NCI-H2107 (cell line): ENCODE results near the gene LGALS3BP.
"Not testable (repeated sequence)": the region's sequence is repeated elsewhere in the genome, so short reads cannot be mapped to it uniquely, and the experiment has no call there.

Source experiments
- DNase-seq: peaks from one replicate; lab custom pipeline; 2025; lab: John Stamatoyannopoulos, UW

Gene LGALS3BP, protein sequence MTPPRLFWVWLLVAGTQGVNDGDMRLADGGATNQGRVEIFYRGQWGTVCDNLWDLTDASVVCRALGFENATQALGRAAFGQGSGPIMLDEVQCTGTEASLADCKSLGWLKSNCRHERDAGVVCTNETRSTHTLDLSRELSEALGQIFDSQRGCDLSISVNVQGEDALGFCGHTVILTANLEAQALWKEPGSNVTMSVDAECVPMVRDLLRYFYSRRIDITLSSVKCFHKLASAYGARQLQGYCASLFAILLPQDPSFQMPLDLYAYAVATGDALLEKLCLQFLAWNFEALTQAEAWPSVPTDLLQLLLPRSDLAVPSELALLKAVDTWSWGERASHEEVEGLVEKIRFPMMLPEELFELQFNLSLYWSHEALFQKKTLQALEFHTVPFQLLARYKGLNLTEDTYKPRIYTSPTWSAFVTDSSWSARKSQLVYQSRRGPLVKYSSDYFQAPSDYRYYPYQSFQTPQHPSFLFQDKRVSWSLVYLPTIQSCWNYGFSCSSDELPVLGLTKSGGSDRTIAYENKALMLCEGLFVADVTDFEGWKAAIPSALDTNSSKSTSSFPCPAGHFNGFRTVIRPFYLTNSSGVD

GRCh38 chr17:78979780-78980623 is at the start of gene LGALS3BP:
TSS of gene LGALS3BP (minus strand) at chr17:78979923. CDS start at chr17:78977191, 2,732 bp downstream.
- peak; percentile 85 for DNase-seq

- no peak for DNase-seq
Measured at GRCh38 chr17:79028496-79029326, 49.0 kb upstream of the LGALS3BP start.

- DNase-seq, result no peak
Measured at GRCh38 chr17:79027925-79028491, 48.3 kb upstream of the LGALS3BP start.

DNA sequence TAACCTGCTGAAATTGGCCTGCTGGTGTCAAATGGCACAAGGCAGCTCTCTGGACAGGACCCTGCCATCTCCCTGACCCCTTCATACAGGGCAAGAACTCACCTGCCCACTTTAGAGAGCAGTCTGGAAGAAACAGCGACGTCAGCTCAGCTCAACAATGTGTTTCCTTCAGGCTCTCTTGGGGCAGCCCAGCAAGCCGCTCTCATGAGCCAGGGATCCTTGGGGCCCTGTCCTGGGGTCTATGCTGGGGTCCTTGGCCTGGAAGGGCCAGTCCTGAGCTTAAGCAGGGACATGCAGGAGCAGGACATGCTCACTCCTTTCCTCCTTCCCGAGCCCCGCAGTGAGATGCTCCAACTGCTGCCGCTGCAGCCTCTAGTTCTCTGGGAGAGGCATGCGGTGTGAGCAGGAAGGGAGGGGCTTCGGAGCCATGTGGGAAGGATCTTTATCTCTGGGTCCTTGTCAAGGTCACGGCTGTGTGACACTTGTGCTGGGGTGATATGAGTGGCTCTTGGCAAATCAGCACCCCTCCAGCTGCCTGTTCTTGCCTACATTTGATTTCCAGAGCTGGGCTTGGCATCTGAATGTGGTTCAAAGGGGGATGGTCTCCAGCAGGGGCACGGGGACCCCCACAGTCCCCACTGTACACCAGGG is 47.7 kb upstream of the LGALS3BP start:
- no peak for DNase-seq

DNA sequence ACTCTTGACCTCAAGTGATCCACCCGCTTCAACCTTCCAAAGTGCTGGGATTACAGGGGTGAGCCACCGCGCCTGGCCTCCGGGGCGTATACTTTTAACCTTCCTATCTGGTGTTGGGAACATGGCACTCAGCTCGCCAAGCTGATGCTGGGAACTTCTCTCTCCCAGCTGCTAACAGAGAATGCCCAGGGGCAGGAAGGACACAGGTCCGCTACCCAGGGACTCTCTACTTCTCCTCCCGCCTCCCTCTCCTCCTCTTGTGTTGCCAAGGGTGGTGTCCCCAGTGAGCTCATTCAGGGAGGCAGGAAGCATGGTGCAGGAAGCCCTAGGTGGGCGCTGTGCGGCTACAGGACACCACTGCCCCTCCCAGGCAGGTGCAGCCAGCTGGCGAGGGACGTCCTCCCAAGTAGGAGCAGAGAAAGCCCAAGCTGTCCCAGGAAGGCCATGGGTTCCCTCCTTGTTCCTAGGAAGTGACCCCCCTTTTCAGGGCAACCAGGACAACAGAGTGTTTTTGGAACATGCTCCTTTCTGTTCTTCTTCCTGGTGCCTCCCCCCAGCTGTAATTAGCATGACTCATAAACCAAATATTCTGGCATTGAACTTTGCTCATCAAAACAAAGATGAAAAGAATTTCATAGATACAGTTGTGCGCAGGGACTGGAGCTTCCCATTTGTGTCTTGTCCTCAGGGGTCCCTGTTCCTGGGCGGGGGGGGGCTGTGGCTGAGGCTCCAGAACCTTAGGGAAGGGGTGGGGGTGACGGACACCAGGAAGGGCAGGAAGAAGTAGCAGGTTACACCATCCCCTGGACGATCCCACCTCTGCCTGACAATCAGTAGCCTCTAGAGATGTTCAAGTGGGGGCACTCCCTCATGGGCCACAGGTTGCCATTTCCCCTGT is 46.9 kb upstream of the LGALS3BP start:
- no peak for DNase-seq

DNA sequence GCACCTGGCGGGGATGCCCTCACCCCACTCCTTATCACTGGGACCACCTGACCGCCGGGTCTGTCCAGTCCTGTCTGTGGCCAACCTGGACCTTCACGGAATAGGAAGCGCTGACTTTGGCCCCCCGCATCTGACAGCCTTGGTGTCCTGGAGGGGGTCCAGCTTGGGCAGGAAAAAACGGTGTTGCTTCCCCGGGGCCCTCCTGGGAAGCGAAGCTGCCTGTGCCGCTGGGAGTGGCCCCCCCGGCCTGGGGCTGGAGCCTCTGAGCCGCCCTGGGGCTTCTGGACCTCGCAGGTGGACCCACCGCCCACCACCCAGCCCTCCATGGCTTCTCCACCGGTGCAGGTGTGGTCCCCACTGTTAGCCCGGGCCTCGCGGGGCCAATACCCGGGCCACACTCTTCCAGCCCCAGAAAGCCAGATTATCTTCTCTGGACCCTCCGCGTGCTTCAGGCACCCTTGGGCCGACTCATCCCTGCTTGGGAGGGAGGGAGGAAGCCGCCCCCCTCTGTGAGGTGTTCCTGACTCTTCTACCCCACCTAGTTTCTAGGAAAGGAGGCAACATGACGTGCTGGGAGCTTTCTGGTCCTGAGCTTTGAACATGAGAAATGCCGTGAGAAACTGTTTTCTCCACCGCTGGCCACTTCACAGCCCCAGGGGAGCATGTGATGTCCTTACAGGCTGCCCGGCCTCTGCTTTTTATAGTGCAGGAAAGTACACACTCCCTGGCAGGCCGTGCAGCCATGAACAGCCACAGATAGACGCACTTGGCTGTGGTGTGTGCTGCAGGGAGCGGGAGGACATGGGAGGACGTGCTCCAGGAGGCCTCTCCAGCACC is 45.4 kb upstream of the LGALS3BP start:
- no peak for DNase-seq

- DNase-seq, result no peak
Measured at GRCh38 chr17:79023886-79024771, 44.4 kb upstream of the LGALS3BP start, which contains the start of gene C1QTNF1. TSS of gene C1QTNF1 (plus strand) at chr17:79024169. CDS start at chr17:79043969, 19,800 bp downstream.

DNA sequence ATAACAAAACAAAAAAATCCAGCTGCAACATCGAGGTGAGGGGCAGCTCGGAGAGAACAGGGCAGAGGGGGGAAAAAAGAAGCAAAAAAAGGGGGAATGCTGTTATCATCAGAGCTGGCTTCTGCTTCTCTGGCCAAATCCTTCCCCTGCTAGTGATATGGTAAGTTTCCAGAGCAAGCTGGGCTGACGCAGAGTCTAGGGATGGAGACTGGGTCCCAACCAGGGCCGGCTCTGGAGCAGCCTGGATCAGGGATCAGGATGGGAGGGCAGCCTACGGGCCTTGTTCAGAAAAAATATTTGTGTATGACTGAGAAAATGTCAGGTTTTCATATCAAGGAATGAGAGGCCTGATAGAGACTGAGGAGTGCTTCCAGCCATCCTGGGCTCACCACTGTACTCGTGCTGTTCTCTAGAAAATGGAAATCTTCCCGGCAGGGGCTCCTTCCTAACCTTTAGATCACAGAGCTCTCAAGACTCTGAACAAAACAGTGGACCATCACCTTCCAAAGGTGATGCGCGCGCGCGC is 43.5 kb upstream of the LGALS3BP start:
- DNase-seq, result no peak

DNA sequence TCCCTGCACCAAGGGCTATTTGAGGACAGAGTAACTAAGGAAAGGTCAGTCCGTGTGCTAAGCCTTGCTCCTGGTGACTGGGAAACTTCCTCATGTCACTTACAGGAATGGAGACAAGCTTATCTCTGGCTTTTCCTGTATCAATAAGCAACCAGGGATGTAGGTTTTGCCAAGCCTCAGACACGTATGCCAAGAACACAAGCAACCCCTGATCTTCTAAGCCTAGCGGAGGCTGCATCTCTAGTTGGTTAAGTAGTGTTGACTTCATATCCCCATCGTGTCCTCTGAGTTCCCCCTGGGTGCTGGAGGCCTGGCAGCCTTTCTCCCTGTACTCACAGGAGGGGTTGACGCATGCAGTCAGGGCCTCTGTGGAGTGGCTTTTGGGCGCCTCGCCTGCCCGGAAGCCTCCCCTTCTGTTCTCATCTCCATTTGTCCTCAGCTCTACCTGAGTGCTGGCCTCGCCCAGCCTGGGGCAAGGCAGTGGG is 42.8 kb upstream of the LGALS3BP start:
- no peak for DNase-seq

GRCh38 chr17:79021929-79022328 is 42.2 kb upstream of the LGALS3BP start:
- DNase-seq, result not testable (repeated sequence)

GRCh38 chr17:79020631-79021301 is 41.0 kb upstream of the LGALS3BP start:
- no peak for DNase-seq

DNA sequence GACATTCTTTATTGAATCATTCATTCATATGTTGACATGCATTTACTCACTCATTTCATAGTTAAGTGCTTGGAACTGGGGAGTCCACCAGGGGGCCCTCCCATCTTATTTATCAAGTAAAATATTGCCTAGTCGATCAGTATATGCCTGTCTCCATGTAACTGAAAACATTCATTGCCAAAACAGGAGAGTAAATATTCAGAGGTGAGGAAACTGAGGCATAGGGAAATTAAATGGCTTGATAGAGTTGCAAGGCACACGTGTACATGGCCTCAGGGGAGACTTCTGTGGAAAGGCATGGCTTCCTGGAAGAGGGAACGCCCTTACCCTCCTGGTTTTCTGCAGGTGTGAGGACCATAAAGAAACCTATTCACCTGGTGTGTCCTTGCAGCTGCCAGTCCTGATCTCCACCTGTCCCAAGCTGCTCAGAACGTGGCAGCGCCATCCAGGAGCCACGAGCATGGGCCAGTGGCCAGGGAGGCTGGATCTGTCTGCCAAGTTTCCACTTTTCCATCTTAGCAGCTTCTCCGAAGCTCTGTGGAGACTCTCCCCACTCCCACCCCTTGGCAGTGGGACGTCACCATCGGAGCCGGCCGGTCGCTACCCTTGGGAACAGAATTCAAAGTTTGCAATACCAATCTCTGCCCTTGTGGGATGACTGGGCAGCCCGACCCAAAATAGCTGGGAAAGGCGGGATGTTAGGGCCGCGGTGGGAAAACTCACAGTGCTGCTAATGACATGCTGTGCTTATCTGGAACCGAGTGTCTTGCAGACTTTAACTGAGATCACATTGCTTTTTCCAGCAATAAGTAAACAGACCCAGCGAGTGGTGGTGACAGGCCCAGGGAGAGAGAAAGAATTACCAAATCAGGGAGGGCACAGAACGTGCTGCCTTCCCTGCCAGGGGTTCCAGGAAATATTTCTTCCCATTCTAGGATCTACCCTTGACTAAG is 40.2 kb upstream of the LGALS3BP start:
- no peak for DNase-seq

DNA sequence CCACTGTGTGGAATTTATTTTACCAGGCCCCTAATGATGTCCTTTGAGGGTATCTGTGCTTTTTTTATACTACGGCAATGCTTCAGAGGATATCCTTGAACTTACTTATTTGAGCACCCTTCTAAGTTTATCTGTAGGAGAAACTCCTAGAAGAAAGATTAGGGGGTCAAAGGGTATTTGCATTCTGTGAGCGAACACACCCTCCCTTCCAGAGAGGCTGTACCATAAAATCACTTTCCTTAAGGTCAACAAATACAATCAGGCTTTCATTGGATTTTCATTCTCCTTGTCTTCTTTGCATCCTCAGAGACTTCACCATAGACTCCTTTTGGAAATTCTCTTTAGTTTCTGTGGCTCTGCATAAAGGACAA is 39.5 kb upstream of the LGALS3BP start:
- no peak for DNase-seq

DNA sequence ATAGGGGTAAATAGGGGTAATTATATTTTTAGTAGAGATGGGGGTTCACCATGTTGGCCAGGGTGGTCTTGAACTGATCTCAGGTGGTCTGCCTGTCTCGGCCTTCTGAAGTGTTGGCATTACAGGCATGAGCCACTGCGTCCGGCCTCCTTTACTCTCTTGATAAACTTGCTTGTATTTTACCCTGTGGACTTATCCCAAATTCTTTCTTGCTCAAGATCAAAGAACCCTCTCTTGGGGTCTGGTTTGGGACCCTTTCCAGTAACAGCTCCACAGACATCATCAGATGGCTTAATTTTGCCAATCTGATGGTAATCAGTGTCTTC is 38.6 kb upstream of the LGALS3BP start:
- DNase-seq, result no peak

- DNase-seq, result no peak
Measured at GRCh38 chr17:79017546-79018369, 38.0 kb upstream of the LGALS3BP start.
